Parathyroid adenoma (tissue), 2 donors: Measurements from ENCODE around the gene MEIS1.

Source experiments
- H2AFZ ChIP-seq: fragments of 300-600 bp; sonication (generic); one replicate; pipeline ENCODE4 v1.7.0; 2017; ENCODE audit warnings: antibody characterized with exemption, mild to moderate bottlenecking
- H3K27ac ChIP-seq: fragments of 300-600 bp; sonication (generic); one replicate; pipeline ENCODE4 v1.7.0; 2017
- H3K27me3 ChIP-seq: fragments of 300-600 bp; sonication (generic); one replicate; pipeline ENCODE4 v1.7.0; 2017; ENCODE audit warnings: low read length; ENCODE audit not compliant: control insufficient read depth, insufficient read depth
- H3K36me3 ChIP-seq: fragments of 300-600 bp; sonication (generic); one replicate; pipeline ENCODE4 v1.7.0; 2017; ENCODE audit warnings: low read length; ENCODE audit not compliant: control insufficient read depth, insufficient read depth
- H3K4me1 ChIP-seq: fragments of 300-600 bp; sonication (generic); one replicate; pipeline ENCODE4 v1.7.0; 2017; ENCODE audit warnings: control low read depth
- H3K4me2 ChIP-seq: fragments of 300-600 bp; sonication (generic); one replicate; pipeline ENCODE4 v1.7.0; 2017; ENCODE audit warnings: low read length
- H3K4me3 ChIP-seq: fragments of 300-600 bp; sonication (generic); one replicate; pipeline ENCODE4 v1.7.0; 2017; ENCODE audit warnings: low read depth, low read length
- H3K79me2 ChIP-seq: fragments of 300-600 bp; sonication (generic); one replicate; pipeline ENCODE4 v1.7.0; 2017; ENCODE audit warnings: control low read depth
- H3K9ac ChIP-seq: fragments of 300-600 bp; sonication (generic); one replicate; pipeline ENCODE4 v1.7.0; 2017; ENCODE audit warnings: mild to moderate bottlenecking
- H3K9me3 ChIP-seq: fragments of 300-600 bp; sonication (generic); one replicate; pipeline ENCODE4 v1.7.0; 2017; ENCODE audit warnings: low read length; ENCODE audit not compliant: control insufficient read depth
- TF ChIP-seq, protein P1 (sequence below): fragments of 300-600 bp; sonication (generic); IDR thresholded peaks from one replicate; pipeline ENCODE4 v1.7.0; 2017; ENCODE audit warnings: antibody characterized with exemption, mild to moderate bottlenecking
- donor health status: primary hyperparathyroidism.

The MEIS1 gene

DNA sequence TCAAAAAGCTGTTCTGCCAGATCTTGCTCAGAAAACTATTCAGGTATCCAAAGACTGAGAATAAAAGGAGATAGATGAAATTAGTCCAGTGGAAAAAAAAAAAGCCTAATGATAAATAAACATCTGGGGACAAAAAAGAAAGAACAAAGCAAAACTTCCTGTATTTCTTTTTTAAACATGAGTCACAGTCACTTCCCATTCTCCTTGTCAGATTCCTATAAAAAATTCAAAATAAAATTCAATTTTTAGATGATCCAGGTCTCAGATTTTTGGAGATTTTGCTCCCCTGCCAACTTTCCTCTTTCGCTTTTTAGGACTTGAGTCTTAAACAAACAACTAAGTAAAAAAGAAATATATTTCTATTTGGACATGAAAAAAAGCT lies 127.4 kb downstream of the MEIS1 start:
- H3K27ac ChIP-seq: no peak overlapping the region

GRCh38 chr2:66563473-66563872 lies 128.5 kb downstream of the MEIS1 start:
- Histone ChIP-seq H3K36me3 (no peaks in the 10 kb centered on the region), H3K79me2 (no peaks in the 10 kb centered on the region), H3K9ac (no peak overlapping the region), H2AFZ (no peak overlapping the region), H3K27ac (no peak overlapping the region), H3K4me3 (no peak overlapping the region), H3K27me3 (no peaks in the 10 kb centered on the region), H3K4me1 (no peaks in the 10 kb centered on the region), H3K4me2 (no peak overlapping the region), H3K9me3 (no peaks in the 10 kb centered on the region)
- TF ChIP-seq, protein P1, sequence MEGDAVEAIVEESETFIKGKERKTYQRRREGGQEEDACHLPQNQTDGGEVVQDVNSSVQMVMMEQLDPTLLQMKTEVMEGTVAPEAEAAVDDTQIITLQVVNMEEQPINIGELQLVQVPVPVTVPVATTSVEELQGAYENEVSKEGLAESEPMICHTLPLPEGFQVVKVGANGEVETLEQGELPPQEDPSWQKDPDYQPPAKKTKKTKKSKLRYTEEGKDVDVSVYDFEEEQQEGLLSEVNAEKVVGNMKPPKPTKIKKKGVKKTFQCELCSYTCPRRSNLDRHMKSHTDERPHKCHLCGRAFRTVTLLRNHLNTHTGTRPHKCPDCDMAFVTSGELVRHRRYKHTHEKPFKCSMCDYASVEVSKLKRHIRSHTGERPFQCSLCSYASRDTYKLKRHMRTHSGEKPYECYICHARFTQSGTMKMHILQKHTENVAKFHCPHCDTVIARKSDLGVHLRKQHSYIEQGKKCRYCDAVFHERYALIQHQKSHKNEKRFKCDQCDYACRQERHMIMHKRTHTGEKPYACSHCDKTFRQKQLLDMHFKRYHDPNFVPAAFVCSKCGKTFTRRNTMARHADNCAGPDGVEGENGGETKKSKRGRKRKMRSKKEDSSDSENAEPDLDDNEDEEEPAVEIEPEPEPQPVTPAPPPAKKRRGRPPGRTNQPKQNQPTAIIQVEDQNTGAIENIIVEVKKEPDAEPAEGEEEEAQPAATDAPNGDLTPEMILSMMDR: no peak

More for the DNA sequence above, 127.4 kb downstream of the MEIS1 start:
- Histone ChIP-seq H2AFZ (no peak overlapping the region), H3K79me2 (no peaks in the 10 kb centered on the region), H3K4me3 (no peak overlapping the region), H3K9ac (no peak overlapping the region), H3K27me3 (no peaks in the 10 kb centered on the region), H3K4me2 (no peak overlapping the region), H3K36me3 (no peaks in the 10 kb centered on the region), H3K9me3 (no peaks in the 10 kb centered on the region), H3K4me1 (no peaks in the 10 kb centered on the region)
- TF ChIP-seq, protein P1: no peak

DNA sequence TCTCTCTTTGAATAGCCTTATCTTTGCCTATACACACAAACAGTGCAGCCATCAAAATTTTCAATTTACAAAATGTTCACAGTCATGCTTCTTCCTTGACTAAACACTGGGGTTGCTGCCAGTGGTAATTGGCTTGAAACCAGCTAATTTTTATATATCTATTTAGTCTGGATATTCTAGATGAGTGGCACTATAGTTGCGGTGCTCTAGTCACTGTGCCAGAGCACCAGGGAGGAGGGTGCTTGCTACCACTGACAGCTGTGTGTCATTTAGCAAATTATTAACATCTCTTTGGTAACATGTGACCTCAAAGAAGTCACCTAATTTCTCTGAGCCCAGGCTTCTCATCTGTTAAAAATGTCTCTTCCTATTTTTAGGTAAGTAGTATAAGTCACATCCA lies 130.4 kb downstream of the MEIS1 start:
- Histone ChIP-seq H2AFZ (no peak overlapping the region), H3K4me3 (no peak overlapping the region), H3K27ac (no peak overlapping the region), H3K9ac (no peak overlapping the region), H3K9me3 (no peaks in the 10 kb centered on the region), H3K79me2 (no peaks in the 10 kb centered on the region), H3K36me3 (no peaks in the 10 kb centered on the region), H3K27me3 (no peaks in the 10 kb centered on the region), H3K4me1 (no peaks in the 10 kb centered on the region), H3K4me2 (no peak overlapping the region)
- TF ChIP-seq, protein P1: no peak

DNA sequence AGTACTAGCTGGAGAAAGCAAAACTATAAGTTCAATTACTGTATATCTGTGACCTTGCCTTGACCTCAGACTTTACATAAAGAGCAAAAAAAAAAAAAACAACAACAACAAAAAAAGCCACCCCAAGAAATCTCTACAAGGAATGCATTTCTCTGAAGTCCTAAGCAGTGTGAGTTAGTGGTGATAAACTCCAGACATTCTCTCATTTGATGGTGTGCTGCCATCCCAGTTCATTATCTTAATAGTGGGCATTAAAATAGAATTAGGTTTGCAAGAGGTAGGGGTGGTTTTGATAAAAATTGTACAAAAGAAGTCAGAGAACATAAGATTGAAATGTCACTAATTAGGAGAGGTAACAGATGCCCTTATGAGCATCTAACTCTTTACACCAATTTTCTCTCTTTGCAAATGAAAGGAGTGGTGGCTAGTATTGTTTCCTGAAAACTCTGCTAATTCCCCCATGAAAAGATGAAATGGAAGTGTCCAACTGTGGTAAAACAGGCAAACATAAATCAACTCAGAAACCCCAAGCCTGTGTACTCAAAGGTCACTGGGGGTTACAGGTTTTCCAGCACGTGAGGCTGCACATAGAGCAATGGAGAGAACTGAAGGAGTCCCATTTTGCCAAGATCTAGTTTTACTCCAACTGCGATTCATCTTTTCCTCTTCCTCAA lies 131.9 kb downstream of the MEIS1 start:
- H3K27me3 ChIP-seq: no peaks in the 10 kb centered on the region
- TF ChIP-seq, protein P1: no peak
- H3K9ac ChIP-seq: no peak overlapping the region
- H2AFZ ChIP-seq: no peak overlapping the region
- no peaks in the 10 kb centered on the region for H3K9me3 ChIP-seq
- H3K4me3 ChIP-seq: no peak overlapping the region
- H3K79me2 ChIP-seq: no peaks in the 10 kb centered on the region
- H3K36me3 ChIP-seq: no peaks in the 10 kb centered on the region
- no peaks in the 10 kb centered on the region for H3K4me1 ChIP-seq
- H3K27ac ChIP-seq: no peak overlapping the region
- H3K4me2 ChIP-seq: no peak overlapping the region

DNA sequence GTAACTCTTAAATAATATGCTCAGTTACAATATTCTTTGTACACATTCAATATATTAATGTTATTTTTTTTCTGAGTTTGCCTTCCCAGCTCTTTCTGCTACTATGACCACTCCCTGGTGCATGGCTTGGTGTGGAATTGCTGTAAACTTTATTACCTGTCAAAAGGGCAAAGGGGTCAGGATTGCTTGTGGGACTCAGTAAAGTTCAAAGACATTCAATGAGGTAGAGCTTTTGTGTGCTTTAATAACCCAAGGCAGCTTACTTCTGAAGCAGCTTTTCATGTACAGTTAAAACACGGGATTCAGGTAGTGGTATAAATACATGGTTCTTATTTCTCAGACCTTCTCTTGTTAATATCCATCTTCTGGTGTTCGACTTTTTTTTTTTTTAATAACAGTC lies 132.8 kb downstream of the MEIS1 start:
- H3K27me3 ChIP-seq: no peaks in the 10 kb centered on the region
- no peaks in the 10 kb centered on the region for H3K9me3 ChIP-seq
- H3K4me3 ChIP-seq: no peak overlapping the region
- TF ChIP-seq, protein P1: no peak
- H3K36me3 ChIP-seq: no peaks in the 10 kb centered on the region
- H3K79me2 ChIP-seq: no peaks in the 10 kb centered on the region
- no peaks in the 10 kb centered on the region for H3K4me1 ChIP-seq
- H2AFZ ChIP-seq: no peak overlapping the region
- no peak overlapping the region for H3K27ac ChIP-seq
- no peak overlapping the region for H3K4me2 ChIP-seq
- no peak overlapping the region for H3K9ac ChIP-seq
